ENCODE data around the gene SLC26A11.
A peak's percentile ranks its signal among the peaks of the same experiment; 100 is the strongest.

SLC26A11 gene

DNA sequence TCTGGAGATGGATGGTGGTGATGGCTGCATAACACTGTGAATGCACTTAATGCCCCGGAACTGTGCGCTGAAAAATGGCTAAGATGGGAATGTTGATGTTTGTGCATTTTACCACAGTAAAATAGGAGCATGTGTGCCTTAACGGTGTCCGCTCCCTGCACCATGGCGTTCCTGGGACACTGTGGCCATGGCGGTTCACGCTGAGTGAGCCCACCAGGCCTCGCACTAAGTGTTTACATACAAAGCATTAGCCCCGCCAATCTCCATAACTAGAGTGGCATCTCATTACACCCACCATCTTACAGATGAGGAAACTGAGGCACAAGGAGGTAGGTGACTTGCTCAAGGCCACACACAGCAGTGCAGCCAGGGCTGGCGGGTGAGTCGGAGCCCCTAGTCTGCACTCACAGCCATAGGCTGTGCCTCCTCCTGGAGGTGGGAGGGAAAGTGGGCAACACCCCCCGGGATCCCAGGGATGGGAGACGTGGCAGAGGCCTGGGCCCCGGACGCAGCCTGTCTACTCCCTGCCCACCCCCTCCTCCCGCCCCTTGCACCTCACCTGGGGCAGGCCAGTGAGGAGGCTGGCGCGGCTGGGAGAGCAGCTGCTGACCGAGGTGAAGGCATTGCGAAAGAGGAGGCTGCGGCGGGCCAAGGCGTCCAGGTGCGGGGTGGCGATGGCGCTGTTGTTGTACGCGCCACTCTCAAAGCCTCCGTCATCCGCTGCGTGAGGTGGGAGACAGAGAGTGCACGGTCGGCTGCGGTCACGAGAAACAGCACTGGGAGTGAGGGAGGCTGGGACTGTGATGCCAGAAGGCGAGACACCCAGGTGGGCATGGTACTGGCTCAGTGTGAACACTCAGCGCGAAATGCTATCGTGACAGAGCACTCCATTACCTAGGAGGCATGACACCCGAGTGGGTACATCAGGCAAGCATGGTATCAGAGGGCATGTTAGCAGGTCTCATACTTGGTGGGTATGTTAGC, 3.5 kb upstream of the SLC26A11 start:
- no peaks in the 10 kb centered on the region for H3K27me3 ChIP-seq (ENCODE audit: insufficient read depth, low read length)
- no peak overlapping the region for H2AFZ ChIP-seq (ENCODE audit: low read depth, low read length)
- no peak overlapping the region for H3K4me3 ChIP-seq (ENCODE audit: low read length)
- H3K4me1 ChIP-seq (ENCODE audit: insufficient read depth, low read length) = peaks cover 17% of the 10 kb centered on the region
- no peaks in the 10 kb centered on the region for H3K9me3 ChIP-seq (ENCODE audit: low read length)
- H3K36me3 ChIP-seq (ENCODE audit: insufficient read depth, low read length) = peaks cover 22% of the 10 kb centered on the region

DNA sequence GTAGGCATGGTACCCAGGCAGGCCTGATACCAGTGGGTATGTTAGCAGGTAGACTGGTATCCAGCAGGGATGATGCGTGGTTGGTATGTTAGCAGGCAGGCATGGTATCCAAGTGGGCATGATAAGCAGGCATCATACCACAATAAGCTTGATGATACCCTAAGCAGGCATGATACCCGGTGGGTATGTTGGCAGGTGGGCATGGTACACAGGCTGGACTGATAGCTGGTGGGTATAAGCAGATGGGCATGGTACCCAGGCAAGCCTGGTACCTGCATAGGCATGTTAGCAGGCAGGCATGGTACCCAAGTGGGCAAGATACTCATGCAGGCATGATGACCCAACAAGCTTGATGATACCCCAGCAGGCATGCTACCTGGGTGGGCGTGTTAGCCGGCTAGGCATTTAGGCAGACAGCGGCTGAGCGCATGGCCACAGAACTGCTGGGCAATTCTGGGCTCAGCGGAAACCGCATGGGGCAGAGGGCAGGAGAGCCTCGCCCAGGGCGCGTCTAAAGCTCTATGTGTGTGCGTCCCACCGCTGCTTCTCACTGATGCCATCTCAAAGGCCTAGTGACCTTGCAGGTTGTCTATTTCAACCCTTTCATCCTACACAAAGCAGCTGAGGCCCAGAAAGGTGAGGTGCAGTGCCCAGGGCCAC, 2.4 kb upstream of the SLC26A11 start:
- no peak overlapping the region for H3K4me3 ChIP-seq (ENCODE audit: low read length)
- H3K9me3 ChIP-seq (ENCODE audit: low read length) = no peaks in the 10 kb centered on the region
- H2AFZ ChIP-seq (ENCODE audit: low read depth, low read length) = no peak overlapping the region
- H3K36me3 ChIP-seq (ENCODE audit: insufficient read depth, low read length) = peaks cover 17% of the 10 kb centered on the region
- peaks cover 17% of the 10 kb centered on the region for H3K4me1 ChIP-seq (ENCODE audit: insufficient read depth, low read length)
- no peaks in the 10 kb centered on the region for H3K27me3 ChIP-seq (ENCODE audit: insufficient read depth, low read length)

GRCh38 chr17:80218391-80218790, 1.8 kb upstream of the SLC26A11 start:
- Histone ChIP-seq H3K4me1 (ENCODE audit: insufficient read depth, low read length) (peaks cover 17% of the 10 kb centered on the region), H3K9me3 (ENCODE audit: low read length) (no peaks in the 10 kb centered on the region), H3K4me3 (ENCODE audit: low read length) (no peak overlapping the region), H3K36me3 (ENCODE audit: insufficient read depth, low read length) (peaks cover 14% of the 10 kb centered on the region), H2AFZ (ENCODE audit: low read depth, low read length) (no peak overlapping the region), H3K27me3 (ENCODE audit: insufficient read depth, low read length) (no peaks in the 10 kb centered on the region)

- no peak overlapping the region for H2AFZ ChIP-seq (ENCODE audit: low read depth, low read length)
- peaks cover 14% of the 10 kb centered on the region for H3K36me3 ChIP-seq (ENCODE audit: insufficient read depth, low read length)
- H3K4me1 ChIP-seq (ENCODE audit: insufficient read depth, low read length) = peaks cover 17% of the 10 kb centered on the region
- peak overlapping the region; percentile 51 for H3K4me3 ChIP-seq (ENCODE audit: low read length)
- no peaks in the 10 kb centered on the region for H3K9me3 ChIP-seq (ENCODE audit: low read length)
- H3K27me3 ChIP-seq (ENCODE audit: insufficient read depth, low read length) = no peaks in the 10 kb centered on the region
Measured at GRCh38 chr17:80219013-80219762, 1.0 kb upstream of the SLC26A11 start.

DNA sequence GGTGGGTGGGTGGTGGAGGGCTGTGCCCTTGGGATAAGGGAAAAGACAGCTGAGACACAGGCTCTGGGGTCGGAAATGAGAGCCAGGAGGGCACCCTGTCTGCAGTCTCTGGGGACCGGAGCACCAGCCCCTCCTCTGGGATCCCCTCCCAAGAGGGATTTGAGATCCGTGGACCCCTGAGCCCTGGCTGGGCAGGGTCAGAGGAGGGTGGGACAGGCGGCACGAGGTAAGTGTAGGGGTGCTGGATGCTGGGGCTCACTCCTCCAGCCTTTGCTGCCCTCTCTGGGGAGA, 519 bp upstream of the SLC26A11 start:
- Histone ChIP-seq H3K36me3 (ENCODE audit: insufficient read depth, low read length) (peaks cover 13% of the 10 kb centered on the region), H3K9me3 (ENCODE audit: low read length) (no peaks in the 10 kb centered on the region), H2AFZ (ENCODE audit: low read depth, low read length) (peak overlapping the region; percentile 35), H3K4me3 (ENCODE audit: low read length) (peak overlapping the region; percentile 51), H3K27me3 (ENCODE audit: insufficient read depth, low read length) (no peaks in the 10 kb centered on the region), H3K4me1 (ENCODE audit: insufficient read depth, low read length) (peaks cover 17% of the 10 kb centered on the region)

DNA sequence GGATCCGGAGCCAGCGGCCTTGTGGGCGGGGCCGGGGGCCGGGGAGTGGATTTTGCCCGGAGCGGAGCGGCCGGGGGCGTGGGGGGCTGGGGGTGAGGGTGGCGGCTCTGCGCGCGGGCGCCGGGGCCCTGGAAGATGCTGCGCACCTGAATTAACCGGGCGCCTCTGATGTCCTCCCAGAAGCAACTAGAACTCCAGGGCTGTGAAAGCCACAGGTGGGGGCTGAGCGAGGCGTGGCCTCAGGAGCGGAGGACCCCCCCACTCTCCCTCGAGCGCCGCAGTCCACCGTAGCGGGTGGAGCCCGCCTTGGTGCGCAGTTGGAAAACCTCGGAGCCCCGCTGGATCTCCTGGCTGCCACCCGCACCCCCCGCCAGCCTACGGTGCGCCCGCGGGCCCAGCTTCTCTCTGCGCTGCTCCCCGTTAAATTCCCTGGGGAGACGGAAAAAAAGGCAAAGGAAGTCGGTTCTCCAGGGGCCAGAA, 549 bp downstream of the SLC26A11 start:
- Histone ChIP-seq H3K4me1 (ENCODE audit: insufficient read depth, low read length) (peaks cover 17% of the 10 kb centered on the region), H3K27me3 (ENCODE audit: insufficient read depth, low read length) (no peaks in the 10 kb centered on the region), H3K9me3 (ENCODE audit: low read length) (no peaks in the 10 kb centered on the region), H3K4me3 (ENCODE audit: low read length) (peak overlapping the region; percentile 51), H2AFZ (ENCODE audit: low read depth, low read length) (peak overlapping the region; percentile 35), H3K36me3 (ENCODE audit: insufficient read depth, low read length) (peaks cover 9% of the 10 kb centered on the region)

- no peaks in the 10 kb centered on the region for H3K9me3 ChIP-seq (ENCODE audit: low read length)
- peaks cover 6% of the 10 kb centered on the region for H3K36me3 ChIP-seq (ENCODE audit: insufficient read depth, low read length)
- H3K27me3 ChIP-seq (ENCODE audit: insufficient read depth, low read length) = no peaks in the 10 kb centered on the region
- H3K4me3 ChIP-seq (ENCODE audit: low read length) = peak overlapping the region; percentile 51
- peaks cover 17% of the 10 kb centered on the region for H3K4me1 ChIP-seq (ENCODE audit: insufficient read depth, low read length)
- H2AFZ ChIP-seq (ENCODE audit: low read depth, low read length) = peak overlapping the region; percentile 35
Measured at GRCh38 chr17:80221351-80222105, 1.3 kb downstream of the SLC26A11 start.

- H3K27me3 ChIP-seq (ENCODE audit: insufficient read depth, low read length) = no peaks in the 10 kb centered on the region
- no peaks in the 10 kb centered on the region for H3K36me3 ChIP-seq (ENCODE audit: insufficient read depth, low read length)
- H3K4me1 ChIP-seq (ENCODE audit: insufficient read depth, low read length) = peaks cover 17% of the 10 kb centered on the region
- H3K9me3 ChIP-seq (ENCODE audit: low read length) = no peaks in the 10 kb centered on the region
- H3K4me3 ChIP-seq (ENCODE audit: low read length) = no peak overlapping the region
- H2AFZ ChIP-seq (ENCODE audit: low read depth, low read length) = no peak overlapping the region
Measured at GRCh38 chr17:80222376-80223141, 2.3 kb downstream of the SLC26A11 start.

- Histone ChIP-seq H2AFZ (ENCODE audit: low read depth, low read length) (no peak overlapping the region), H3K4me1 (ENCODE audit: insufficient read depth, low read length) (peaks cover 17% of the 10 kb centered on the region), H3K27me3 (ENCODE audit: insufficient read depth, low read length) (no peaks in the 10 kb centered on the region), H3K36me3 (ENCODE audit: insufficient read depth, low read length) (peaks cover 2% of the 10 kb centered on the region), H3K9me3 (ENCODE audit: low read length) (no peaks in the 10 kb centered on the region), H3K4me3 (ENCODE audit: low read length) (no peak overlapping the region)
Measured at GRCh38 chr17:80223142-80223815, 3.1 kb downstream of the SLC26A11 start.

DNA sequence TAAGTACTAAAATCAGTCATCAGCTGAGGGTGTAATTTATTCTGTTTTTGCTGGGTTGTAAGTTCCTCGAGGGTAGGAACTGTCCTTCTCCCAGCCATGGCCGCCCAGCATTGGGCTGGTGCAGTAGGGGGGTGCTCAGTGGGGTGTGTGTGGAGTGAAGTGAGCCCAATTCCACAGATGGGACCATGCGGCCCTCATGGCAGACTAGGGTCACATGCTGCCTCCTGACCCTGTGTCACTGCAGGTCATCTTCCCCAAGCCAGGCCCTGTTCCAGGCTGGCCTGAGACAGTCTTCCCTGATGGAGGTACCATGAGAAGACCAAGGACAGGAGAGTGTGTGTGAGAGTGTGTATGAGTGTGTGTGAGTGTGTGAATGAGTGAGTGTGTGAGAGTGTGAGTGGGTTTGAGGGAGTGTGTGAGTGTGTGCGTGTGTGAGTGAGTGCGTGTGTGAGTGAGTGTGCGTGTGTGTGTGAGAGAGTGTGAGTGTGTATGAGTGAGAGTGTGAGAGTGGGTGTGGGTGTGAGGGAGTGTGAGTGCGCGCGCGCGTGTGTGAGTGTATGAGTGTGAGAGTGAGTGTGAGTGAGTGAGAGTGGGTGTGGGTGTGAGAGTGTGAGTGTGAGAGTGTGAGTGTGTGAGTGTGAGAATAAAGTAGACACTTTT, 3.7 kb downstream of the SLC26A11 start:
- H3K36me3 ChIP-seq (ENCODE audit: insufficient read depth, low read length) = peaks cover 4% of the 10 kb centered on the region

DNA sequence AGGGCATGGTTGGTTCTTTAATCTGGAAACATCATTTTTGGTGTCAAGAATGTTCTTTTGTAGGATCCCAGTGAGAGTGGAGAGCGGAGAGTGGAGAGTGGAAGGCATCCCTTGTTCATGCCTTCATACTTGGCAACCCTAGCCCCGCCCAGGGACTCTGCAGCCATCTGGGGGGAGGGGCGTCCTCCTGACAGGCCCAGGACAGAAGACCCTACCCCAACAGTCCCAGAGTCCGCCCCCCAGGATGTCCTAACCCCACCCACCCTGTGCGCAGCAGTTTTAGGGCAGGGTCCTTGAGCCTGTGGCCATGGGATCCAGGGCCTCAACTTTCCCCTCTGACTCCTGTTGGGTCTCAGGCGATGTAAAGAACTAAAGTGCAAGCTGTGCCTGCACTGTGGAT, 4.5 kb downstream of the SLC26A11 start:
- no peak overlapping the region for H2AFZ ChIP-seq (ENCODE audit: low read depth, low read length)
- no peaks in the 10 kb centered on the region for H3K27me3 ChIP-seq (ENCODE audit: insufficient read depth, low read length)
- H3K4me1 ChIP-seq (ENCODE audit: insufficient read depth, low read length) = peaks cover 10% of the 10 kb centered on the region
- H3K36me3 ChIP-seq (ENCODE audit: insufficient read depth, low read length) = peaks cover 4% of the 10 kb centered on the region
- H3K9me3 ChIP-seq (ENCODE audit: low read length) = peaks cover 2% of the 10 kb centered on the region
- no peak overlapping the region for H3K4me3 ChIP-seq (ENCODE audit: low read length)

More for the DNA sequence above, 3.7 kb downstream of the SLC26A11 start:
- Histone ChIP-seq H3K9me3 (ENCODE audit: low read length) (no peaks in the 10 kb centered on the region), H3K4me3 (ENCODE audit: low read length) (no peak overlapping the region), H3K4me1 (ENCODE audit: insufficient read depth, low read length) (peaks cover 17% of the 10 kb centered on the region), H2AFZ (ENCODE audit: low read depth, low read length) (no peak overlapping the region), H3K27me3 (ENCODE audit: insufficient read depth, low read length) (no peaks in the 10 kb centered on the region)

All from neuron (in vitro differentiated cells).